Measurements from ENCODE around the gene ZCCHC17. TPM values are rescaled to one million over a fixed set of nuclear protein-coding genes. Genes with fewer than 3 reads are reported as not detected.

Gene ZCCHC17
- total RNA-seq, 6 donors from 2014 or later, result 4.3 to 19.9 (median 17.8) TPM

GRCh38 chr1:31356427-31356826 lies 59.6 kb downstream of the ZCCHC17 start:
- WGBS, 2 donors, result 90 to 100% methylated on average over 2 of the region's 2 CpGs
- Histone ChIP-seq H3K9me3 (no peaks in the 10 kb centered on the region), H3K4me3 (no peak overlapping the region), H3K36me3 (peaks cover 0 to 41% (median 8%) of the 10 kb centered on the region in 4 donors), H3K27ac (no peak overlapping the region), H3K4me1 (no peaks in the 10 kb centered on the region), H3K27me3 (no peaks in the 10 kb centered on the region)
- DNase-seq (no peak), ATAC-seq (ENCODE audit: low FRiP score in 2 of 2) (no peak)
- TF ChIP-seq EP300 (IDR thresholded peaks at IDR 0.05), result no peak
- TF ChIP-seq, protein P1, sequence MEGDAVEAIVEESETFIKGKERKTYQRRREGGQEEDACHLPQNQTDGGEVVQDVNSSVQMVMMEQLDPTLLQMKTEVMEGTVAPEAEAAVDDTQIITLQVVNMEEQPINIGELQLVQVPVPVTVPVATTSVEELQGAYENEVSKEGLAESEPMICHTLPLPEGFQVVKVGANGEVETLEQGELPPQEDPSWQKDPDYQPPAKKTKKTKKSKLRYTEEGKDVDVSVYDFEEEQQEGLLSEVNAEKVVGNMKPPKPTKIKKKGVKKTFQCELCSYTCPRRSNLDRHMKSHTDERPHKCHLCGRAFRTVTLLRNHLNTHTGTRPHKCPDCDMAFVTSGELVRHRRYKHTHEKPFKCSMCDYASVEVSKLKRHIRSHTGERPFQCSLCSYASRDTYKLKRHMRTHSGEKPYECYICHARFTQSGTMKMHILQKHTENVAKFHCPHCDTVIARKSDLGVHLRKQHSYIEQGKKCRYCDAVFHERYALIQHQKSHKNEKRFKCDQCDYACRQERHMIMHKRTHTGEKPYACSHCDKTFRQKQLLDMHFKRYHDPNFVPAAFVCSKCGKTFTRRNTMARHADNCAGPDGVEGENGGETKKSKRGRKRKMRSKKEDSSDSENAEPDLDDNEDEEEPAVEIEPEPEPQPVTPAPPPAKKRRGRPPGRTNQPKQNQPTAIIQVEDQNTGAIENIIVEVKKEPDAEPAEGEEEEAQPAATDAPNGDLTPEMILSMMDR (IDR thresholded peaks at IDR 0.05), result no peak
- no peak for TF ChIP-seq POLR2AphosphoS5 (IDR thresholded peaks at IDR 0.05)

- DNase-seq, result no peak
- Histone ChIP-seq H3K27me3 (no peaks in the 10 kb centered on the region), H3K9me3 (no peaks in the 10 kb centered on the region), H3K27ac (no peak overlapping the region), H3K36me3 (peaks cover 5 to 60% (median 23%) of the 10 kb centered on the region in 4 donors), H3K4me3 (no peak overlapping the region), H3K4me1 (no peaks in the 10 kb centered on the region)
- WGBS, 2 donors, result 98 to 99% methylated on average over 6 of the region's 6 CpGs
- no peak for ATAC-seq (ENCODE audit: low FRiP score in 2 of 2)
- TF ChIP-seq, protein P1 (IDR thresholded peaks at IDR 0.05), result no peak
- TF ChIP-seq EP300 (IDR thresholded peaks at IDR 0.05) (no peak), POLR2A (IDR thresholded peaks at IDR 0.05) (no peak), POLR2AphosphoS5 (IDR thresholded peaks at IDR 0.05) (no peak)
Measured at GRCh38 chr1:31361607-31362006, 64.8 kb downstream of the ZCCHC17 start.

GRCh38 chr1:31362032-31362431 lies 65.2 kb downstream of the ZCCHC17 start:
- DNase-seq, result no peak
- ATAC-seq (ENCODE audit: low FRiP score in 2 of 2), result no peak
- Histone ChIP-seq H3K36me3 (peaks cover 5 to 60% (median 23%) of the 10 kb centered on the region in 4 donors), H3K4me1 (no peaks in the 10 kb centered on the region), H3K9me3 (no peaks in the 10 kb centered on the region), H3K27me3 (no peaks in the 10 kb centered on the region), H3K27ac (no peak overlapping the region), H3K4me3 (no peak overlapping the region)
- TF ChIP-seq, protein P1 (IDR thresholded peaks at IDR 0.05), result no peak
- TF ChIP-seq POLR2A (IDR thresholded peaks at IDR 0.05), result no peak
- no peak for TF ChIP-seq POLR2AphosphoS5 (IDR thresholded peaks at IDR 0.05)
- TF ChIP-seq EP300 (IDR thresholded peaks at IDR 0.05), result no peak
- WGBS, 2 donors, result 95 to 100% methylated on average over 3 of the region's 3 CpGs

DNA sequence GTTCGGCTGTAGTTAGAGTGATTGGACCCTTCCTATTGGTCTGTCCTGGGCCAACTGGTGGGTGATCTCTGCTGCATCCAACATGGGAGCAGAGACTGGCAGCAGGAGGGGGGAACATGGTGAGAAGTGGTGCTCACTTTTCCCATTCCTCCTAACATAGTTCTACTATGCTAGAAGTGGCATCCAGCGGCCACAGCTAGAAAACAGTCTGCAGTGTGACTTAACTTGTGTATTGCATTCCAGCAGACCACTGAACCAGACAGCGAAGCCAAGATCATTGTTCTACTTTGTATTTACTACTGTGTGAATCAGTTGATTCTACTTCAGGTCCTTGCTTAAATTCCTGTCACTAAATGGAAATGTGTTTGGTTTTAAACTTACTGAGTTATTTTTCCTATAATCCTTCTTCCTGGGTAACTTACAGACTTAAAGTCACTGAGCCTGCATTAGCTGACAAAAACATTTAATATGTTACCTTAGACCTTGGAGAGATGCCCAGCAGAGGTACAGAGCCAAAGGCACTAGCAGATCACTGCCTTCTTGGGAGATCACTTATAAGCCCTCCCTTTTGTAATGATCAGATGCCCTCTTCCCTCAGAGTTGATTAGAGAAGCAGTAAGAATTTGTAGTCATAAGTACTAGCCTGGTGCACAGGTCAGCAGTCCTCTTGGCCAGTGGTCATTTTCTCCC lies 67.9 kb downstream of the ZCCHC17 start:
- no peak for ATAC-seq (ENCODE audit: low FRiP score in 2 of 2)
- no peaks in the 10 kb centered on the region for H3K27me3 ChIP-seq
- DNase-seq, result no peak
- no peak overlapping the region for H3K27ac ChIP-seq
- WGBS, 2 donors, result 90 to 92% methylated on average over 3 of the region's 3 CpGs
- H3K4me3 ChIP-seq, result no peak overlapping the region
- peaks cover 0 to 4% (median 2%) of the 10 kb centered on the region in 4 donors for H3K4me1 ChIP-seq
- TF ChIP-seq POLR2AphosphoS5 (IDR thresholded peaks at IDR 0.05), result no peak
- TF ChIP-seq EP300 (IDR thresholded peaks at IDR 0.05), result no peak
- TF ChIP-seq POLR2A (IDR thresholded peaks at IDR 0.05), result no peak
- TF ChIP-seq, protein P1 (IDR thresholded peaks at IDR 0.05), result no peak
- no peaks in the 10 kb centered on the region for H3K9me3 ChIP-seq
- H3K36me3 ChIP-seq, result peaks cover 5 to 50% (median 22%) of the 10 kb centered on the region in 4 donors

DNA sequence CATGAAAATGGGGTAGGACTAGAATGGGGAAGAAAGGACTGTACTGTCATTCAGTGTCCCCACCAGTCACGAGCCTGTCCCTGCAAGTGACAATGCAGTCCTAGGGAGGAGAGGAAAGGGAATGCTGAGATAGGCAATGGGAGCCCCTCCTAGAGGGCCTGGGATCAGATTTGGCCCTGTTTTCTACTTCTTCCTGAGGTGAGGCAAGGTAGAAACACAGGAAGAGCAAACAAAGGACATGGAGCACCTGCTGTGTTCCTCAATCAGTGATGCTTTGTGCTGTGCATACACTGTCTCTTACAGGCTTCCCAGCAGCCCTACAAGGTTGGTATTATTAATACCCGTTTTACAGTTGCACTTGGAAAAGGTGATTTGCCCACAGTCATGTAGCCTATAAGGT lies 70.0 kb downstream of the ZCCHC17 start:
- 83 to 98% methylated on average over 2 of the region's 2 CpGs for WGBS, 2 donors
- no peak overlapping the region for H3K27ac ChIP-seq
- ATAC-seq (ENCODE audit: low FRiP score in 2 of 2), result no peak
- no peak for DNase-seq
- peaks cover 5 to 37% (median 17%) of the 10 kb centered on the region in 4 donors for H3K36me3 ChIP-seq
- H3K4me1 ChIP-seq, result peaks cover 0 to 4% (median 3%) of the 10 kb centered on the region in 4 donors
- no peak overlapping the region for H3K4me3 ChIP-seq
- H3K27me3 ChIP-seq, result no peaks in the 10 kb centered on the region
- no peaks in the 10 kb centered on the region for H3K9me3 ChIP-seq
- TF ChIP-seq, protein P1 (IDR thresholded peaks at IDR 0.05), result no peak
- no peak for TF ChIP-seq POLR2AphosphoS5 (IDR thresholded peaks at IDR 0.05)
- TF ChIP-seq EP300 (IDR thresholded peaks at IDR 0.05), result no peak
- no peak for TF ChIP-seq POLR2A (IDR thresholded peaks at IDR 0.05)
